HUES48 (cell line): Measurements from ENCODE around the gene IL37.

ENCODE experiments used
- H3K27ac ChIP-seq: one replicate; pipeline ENCODE4 v1.7.0; 2013; ENCODE audit warnings: low read depth, low read length, inconsistent platforms
- H3K27me3 ChIP-seq: 2 replicates; pipeline ENCODE4 v1.6.1; 2013; ENCODE audit warnings: mild to moderate bottlenecking, low read length; ENCODE audit not compliant: control insufficient read depth, insufficient read depth
- H3K36me3 ChIP-seq: 2 replicates; pipeline ENCODE4 v1.6.1; 2013; ENCODE audit warnings: low read length; ENCODE audit not compliant: control insufficient read depth, insufficient read depth
- H3K4me1 ChIP-seq: 2 replicates; pipeline ENCODE4 v1.6.1; 2013; ENCODE audit warnings: mild to moderate bottlenecking, low read length; ENCODE audit not compliant: control insufficient read depth, insufficient read depth
- H3K4me3 ChIP-seq: 2 replicates; pipeline ENCODE4 v1.5.1; 2013; ENCODE audit warnings: mild to moderate bottlenecking, low read depth, low read length
- H3K9ac ChIP-seq: 2 replicates; pipeline ENCODE4 v1.6.1; 2013; ENCODE audit warnings: mild to moderate bottlenecking, low read depth, low read length, moderate library complexity
- H3K9me3 ChIP-seq: 2 replicates; pipeline ENCODE4 v1.6.1; 2013; ENCODE audit warnings: low read length; ENCODE audit not compliant: control insufficient read depth, insufficient read depth

The IL37 gene

DNA sequence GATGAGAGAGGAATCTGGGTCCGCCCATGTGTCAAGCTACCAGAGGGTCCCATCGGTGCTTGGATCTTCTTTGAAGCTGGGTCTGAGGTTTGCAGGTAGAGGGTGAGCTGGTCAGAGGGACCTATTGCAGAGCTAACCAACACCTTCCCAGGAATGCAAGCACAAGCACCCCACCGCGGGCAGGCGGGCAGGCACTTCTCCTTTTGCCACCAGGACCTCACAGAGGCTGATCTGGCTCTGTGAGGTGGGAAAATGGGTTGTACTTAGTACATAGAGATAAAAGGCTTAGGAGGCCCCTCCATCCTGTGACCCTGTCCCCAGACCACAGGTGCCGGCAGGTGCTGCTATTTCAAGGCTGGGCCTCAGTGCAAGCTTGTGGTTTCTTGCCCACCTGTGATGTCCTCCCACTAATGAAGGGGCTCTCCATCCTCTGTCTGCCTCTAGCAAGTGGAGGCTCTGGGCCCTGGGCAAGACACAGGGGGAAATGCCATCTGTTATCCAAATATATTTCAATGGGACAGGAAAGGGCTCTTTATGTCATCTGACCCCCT is 31.4 kb upstream of the IL37 start:
- no peaks in the 10 kb centered on the region for H3K27me3 ChIP-seq
- H3K9me3 ChIP-seq: no peaks in the 10 kb centered on the region
- no peak overlapping the region for H3K9ac ChIP-seq
- H3K27ac ChIP-seq: no peak overlapping the region
- H3K4me3 ChIP-seq: no peak overlapping the region
- no peaks in the 10 kb centered on the region for H3K36me3 ChIP-seq
- peaks cover 4% of the 10 kb centered on the region; the same call in 1 of the 2 replicates for H3K4me1 ChIP-seq

DNA sequence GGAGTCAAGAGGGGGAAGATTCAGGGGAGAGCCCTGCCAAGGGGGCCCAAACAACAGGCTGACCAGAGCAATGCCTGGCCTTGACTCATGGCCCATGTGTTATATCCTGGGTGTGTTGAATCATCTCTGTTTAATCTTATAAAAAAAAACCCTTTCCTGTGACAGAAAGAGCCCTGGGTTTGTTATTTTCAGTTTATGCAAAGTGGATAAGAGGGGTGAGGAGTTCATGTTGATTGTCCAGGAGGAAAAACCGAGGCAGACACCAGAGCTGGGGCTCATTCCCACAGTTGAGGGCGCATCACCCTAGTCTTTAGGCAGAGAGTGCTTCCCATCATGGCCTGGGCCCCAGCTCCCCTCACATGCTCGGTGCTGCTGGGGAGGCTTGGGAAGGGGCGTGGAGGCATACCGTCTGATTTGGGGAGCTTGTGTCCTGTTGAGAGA is 30.9 kb upstream of the IL37 start:
- H3K9ac ChIP-seq: no peak overlapping the region
- H3K4me3 ChIP-seq: no peak overlapping the region
- H3K27ac ChIP-seq: no peak overlapping the region
- H3K36me3 ChIP-seq: no peaks in the 10 kb centered on the region
- no peaks in the 10 kb centered on the region for H3K27me3 ChIP-seq
- peaks cover 7% of the 10 kb centered on the region; the same call in 1 of the 2 replicates for H3K4me1 ChIP-seq
- no peaks in the 10 kb centered on the region for H3K9me3 ChIP-seq

DNA sequence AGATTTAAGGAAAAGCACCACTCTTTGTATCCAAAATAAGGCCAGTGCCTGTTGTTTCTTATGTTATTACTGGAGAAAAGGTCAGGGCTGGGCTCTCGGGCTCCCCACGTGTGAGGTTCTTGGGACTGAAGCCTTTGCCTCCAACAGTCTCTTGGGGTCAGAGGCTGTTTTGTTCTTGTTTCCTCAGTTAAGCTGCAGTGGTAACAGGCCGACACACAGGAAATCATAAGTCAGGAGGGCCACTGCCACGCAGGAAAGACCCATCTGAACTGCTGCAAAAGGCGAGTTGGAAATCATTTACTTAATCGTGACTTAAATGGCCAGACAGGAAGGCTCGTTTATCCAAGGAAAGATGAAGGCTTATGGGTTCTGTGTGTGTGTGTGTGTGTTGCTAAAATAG is 30.3 kb upstream of the IL37 start:
- no peaks in the 10 kb centered on the region for H3K27me3 ChIP-seq
- no peak overlapping the region for H3K9ac ChIP-seq
- H3K4me3 ChIP-seq: no peak overlapping the region
- peaks cover 7% of the 10 kb centered on the region; the same call in 1 of the 2 replicates for H3K4me1 ChIP-seq
- no peaks in the 10 kb centered on the region for H3K9me3 ChIP-seq
- no peaks in the 10 kb centered on the region for H3K36me3 ChIP-seq
- no peak overlapping the region for H3K27ac ChIP-seq

DNA sequence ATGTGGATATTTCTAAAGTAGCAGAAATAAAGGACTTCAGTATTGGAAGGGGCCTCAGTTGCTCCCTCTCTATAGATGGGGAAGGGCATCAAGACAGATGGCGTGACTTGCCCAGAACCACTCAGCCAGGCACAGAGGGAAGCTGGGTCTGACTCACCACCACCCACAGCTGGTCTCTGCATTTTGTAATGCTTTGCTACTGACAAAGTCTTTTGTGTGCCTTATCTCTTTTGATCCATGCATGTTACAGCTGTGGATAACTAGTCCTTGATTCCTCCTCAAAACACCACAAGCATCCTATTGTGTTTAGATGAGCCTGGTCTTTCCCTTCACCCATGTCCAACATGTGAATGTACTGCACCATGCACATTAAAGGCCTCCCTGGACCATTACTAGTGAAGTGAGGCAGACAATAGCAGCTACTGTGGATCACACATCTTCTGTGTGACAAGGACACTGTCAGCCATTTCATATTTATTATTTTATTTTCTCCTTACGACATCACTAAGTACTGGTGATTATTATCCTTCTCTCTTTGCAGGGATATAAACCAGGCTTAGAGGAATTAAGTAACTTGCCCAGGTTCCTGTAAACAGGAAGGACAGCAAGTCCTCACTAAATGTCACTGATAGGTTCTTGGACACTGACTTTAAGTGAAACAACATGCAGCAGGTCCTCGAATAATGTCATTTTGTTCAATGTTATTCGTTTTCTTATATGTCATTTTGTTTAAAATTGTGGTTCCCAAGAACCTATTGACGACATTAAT is 29.6 kb upstream of the IL37 start:
- no peak overlapping the region for H3K27ac ChIP-seq
- peaks cover 7% of the 10 kb centered on the region; the same call in 1 of the 2 replicates for H3K4me1 ChIP-seq
- no peak overlapping the region for H3K9ac ChIP-seq
- no peak overlapping the region for H3K4me3 ChIP-seq
- H3K27me3 ChIP-seq: no peaks in the 10 kb centered on the region
- H3K36me3 ChIP-seq: no peaks in the 10 kb centered on the region
- H3K9me3 ChIP-seq: no peaks in the 10 kb centered on the region

DNA sequence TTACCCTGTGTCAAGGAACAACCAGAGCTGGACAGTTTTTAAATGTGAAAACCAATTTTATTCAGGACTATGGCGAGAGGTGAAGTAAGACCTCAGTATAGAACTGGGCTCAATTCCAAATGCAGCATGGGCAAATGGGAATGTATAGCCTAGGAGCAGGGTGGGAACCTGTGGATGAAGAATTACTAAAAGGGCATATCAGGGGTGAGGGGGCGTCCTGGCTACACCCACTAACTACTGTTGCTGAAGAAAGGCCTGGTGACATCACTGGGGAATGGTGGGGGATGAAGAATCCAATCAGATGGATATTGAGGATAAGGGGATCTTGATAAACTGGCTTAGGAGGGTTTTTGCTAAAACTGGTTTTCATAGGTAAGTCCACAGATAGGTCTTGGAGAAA is 27.3 kb upstream of the IL37 start:
- Histone ChIP-seq H3K27ac (no peak overlapping the region), H3K36me3 (no peaks in the 10 kb centered on the region), H3K27me3 (no peaks in the 10 kb centered on the region), H3K4me3 (no peak overlapping the region), H3K4me1 (peaks cover 7% of the 10 kb centered on the region; the same call in 1 of the 2 replicates), H3K9ac (no peak overlapping the region), H3K9me3 (no peaks in the 10 kb centered on the region)

DNA sequence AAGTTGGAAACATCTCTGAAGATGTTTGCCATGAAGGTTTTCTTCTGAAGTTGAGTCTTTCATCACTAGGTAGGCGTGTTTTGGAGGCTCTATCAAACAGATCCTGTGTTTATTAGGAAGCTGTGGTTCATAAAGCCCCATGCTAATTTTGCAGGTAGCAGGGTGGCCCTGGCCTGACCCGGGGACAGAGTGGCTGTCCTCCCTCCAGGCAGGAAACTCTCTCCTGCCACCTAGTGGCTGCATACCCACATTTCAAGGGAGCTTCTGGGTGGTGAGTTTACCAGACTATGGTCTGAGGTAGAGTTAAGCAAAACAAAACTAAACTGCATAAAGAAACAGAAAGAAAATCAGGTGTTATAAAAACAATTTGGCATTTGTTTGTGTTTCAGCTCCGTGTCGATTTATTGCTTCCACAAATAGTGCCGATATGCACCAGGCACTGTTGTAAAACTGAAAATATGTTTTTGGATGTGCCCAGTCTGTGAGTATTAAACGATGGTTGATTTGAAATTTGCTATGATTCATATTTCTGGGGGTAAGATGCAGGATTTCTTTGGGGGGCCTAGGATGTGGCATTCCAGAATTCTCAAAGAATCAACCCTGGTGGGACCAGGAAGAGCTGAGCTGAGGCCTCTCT is 26.0 kb upstream of the IL37 start:
- Histone ChIP-seq H3K27me3 (no peaks in the 10 kb centered on the region), H3K9me3 (no peaks in the 10 kb centered on the region), H3K4me3 (no peak overlapping the region), H3K36me3 (no peaks in the 10 kb centered on the region), H3K9ac (no peak overlapping the region), H3K4me1 (peaks cover 7% of the 10 kb centered on the region; the same call in 1 of the 2 replicates), H3K27ac (no peak overlapping the region)

DNA sequence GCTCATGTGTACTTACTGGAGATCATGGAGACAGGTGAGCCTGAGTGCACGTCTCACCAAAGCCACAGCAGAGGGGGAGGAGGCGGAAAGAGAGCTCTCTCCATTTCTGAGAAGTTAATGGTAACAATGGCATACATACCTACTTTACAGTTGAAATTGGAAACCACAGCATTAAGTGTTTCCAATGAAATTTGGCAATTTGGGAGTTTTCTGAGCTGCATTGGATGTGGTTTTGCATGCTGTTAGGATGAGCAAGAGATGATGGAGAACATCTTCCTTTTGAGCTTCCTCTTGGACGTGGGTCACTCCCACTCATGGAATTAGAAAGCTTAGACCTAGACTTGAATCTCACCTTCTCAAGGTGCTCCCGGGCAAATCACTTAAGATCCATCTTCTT is 25.5 kb upstream of the IL37 start:
- Histone ChIP-seq H3K27ac (no peak overlapping the region), H3K36me3 (no peaks in the 10 kb centered on the region), H3K27me3 (no peaks in the 10 kb centered on the region), H3K9me3 (no peaks in the 10 kb centered on the region), H3K9ac (no peak overlapping the region), H3K4me1 (peaks cover 7% of the 10 kb centered on the region; the same call in 1 of the 2 replicates), H3K4me3 (no peak overlapping the region)

DNA sequence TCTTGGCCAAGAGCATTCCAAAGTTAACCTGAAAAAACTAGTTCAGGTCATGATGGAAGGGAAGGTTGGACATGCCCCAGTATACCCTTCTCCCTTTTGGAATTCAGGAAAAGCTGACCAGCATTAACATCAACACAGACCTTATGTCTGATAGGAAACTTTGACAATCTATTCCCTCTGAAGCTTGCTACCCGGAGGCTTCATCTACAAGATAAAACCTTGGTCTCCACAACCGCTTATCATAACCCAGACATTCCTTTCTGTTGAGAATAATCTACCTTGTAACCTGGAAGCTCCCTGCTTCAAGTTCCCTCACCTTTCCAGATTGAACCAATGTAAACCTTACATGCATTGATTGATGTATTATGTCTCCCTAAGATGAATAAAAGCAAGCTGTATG is 24.7 kb upstream of the IL37 start:
- Histone ChIP-seq H3K4me3 (no peak overlapping the region), H3K9ac (no peak overlapping the region), H3K36me3 (no peaks in the 10 kb centered on the region), H3K27me3 (no peaks in the 10 kb centered on the region), H3K9me3 (no peaks in the 10 kb centered on the region), H3K4me1 (peaks cover 6% of the 10 kb centered on the region; the same call in 1 of the 2 replicates), H3K27ac (no peak overlapping the region)

DNA sequence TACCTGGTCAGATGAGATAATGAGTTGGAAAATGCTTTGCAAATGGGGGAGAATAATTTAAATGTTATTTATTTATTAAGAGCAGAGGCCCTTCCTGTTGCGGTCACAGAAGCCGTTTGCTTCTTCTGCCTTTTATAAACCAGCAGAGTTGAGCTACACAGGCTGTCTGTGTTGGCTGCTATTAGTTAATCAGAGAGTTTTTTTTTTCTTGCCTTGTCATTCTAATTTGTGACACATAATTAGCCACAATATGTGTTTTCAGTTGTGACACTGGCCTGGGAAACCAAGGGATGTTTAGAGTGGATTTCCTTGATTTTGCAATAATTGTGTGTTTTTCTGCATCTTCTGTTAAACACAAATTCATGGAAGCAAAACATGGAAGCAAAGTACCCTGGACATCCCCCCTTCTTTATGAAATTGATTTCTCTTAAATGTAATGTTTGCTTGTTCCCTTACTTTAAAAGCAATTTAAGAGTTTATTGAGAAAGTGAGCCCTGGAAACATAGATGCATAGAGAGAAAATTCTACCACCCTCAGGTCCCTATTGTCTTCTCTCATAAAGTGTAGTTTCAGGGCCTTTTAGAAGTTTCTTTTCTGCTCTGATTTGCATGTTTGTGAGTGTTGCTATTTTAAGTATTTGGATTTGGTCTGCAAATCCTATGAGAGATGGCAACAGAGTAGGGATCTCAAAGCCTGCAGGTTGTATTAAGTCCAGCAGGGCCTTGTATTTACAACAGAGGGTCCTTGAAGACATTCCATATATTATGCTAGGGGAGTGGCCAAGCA is 22.8 kb upstream of the IL37 start:
- no peaks in the 10 kb centered on the region for H3K9me3 ChIP-seq
- no peaks in the 10 kb centered on the region for H3K36me3 ChIP-seq
- H3K27ac ChIP-seq: no peak overlapping the region
- no peaks in the 10 kb centered on the region for H3K27me3 ChIP-seq
- H3K4me3 ChIP-seq: no peak overlapping the region
- peaks cover 4% of the 10 kb centered on the region; the same call in 1 of the 2 replicates for H3K4me1 ChIP-seq
- no peak overlapping the region for H3K9ac ChIP-seq

DNA sequence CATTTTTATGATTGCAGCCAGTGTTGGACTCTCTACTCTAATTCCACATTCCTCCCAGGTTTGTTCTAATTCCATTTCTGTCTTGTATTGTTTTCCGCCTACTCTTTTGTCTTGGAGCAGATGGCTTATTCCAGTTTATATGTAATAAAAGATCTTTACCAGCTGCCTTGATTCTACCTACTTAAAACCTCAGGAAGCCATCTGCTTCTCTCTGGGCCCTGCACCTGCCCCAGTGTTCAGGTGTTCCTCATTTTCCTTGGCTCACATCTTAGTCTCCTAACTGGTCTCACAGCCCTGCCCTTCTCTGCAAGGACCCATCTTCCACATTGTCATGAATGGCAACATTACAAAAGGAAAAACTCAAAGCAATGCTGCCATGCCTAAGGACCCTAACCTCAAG is 21.0 kb upstream of the IL37 start:
- Histone ChIP-seq H3K9ac (no peak overlapping the region), H3K4me1 (no peaks in the 10 kb centered on the region), H3K4me3 (no peak overlapping the region), H3K9me3 (no peaks in the 10 kb centered on the region), H3K27me3 (no peaks in the 10 kb centered on the region), H3K27ac (no peak overlapping the region), H3K36me3 (no peaks in the 10 kb centered on the region)
